HepG2 (cell line): ENCODE data around the gene ABCB6. TPM values are rescaled to one million over a fixed set of nuclear protein-coding genes. Genes with fewer than 3 reads are reported as not detected.

ENCODE experiments used
- AGO2 ChIP-seq: fragments of 200-400 bp; formaldehyde crosslinking; optimal IDR thresholded peaks from 2 replicates; pipeline ENCODE3; 2017; ENCODE audit warnings: mild to moderate bottlenecking, low read depth, low read length, moderate library complexity
- ATF1 ChIP-seq: IDR thresholded peaks from 2 replicates; pipeline ENCODE4 v1.6.1; 2016; ENCODE audit warnings: mild to moderate bottlenecking, control low read depth
- CREM ChIP-seq, 2 experiments: sonication (generic) in 1 of 2; formaldehyde crosslinking in 1 of 2; IDR thresholded peaks; 2 replicates each; pipeline versions ENCODE4 v1.4.0 to v1.6.1; 2016 to 2020; ENCODE audit warnings: antibody characterized with exemption in 1 of 2, mild to moderate bottlenecking in 1 of 2, missing genetic modification reagents in 1 of 2
- FOXP1 ChIP-seq, 2 experiments: fragments of 450-650 bp in 1 of 2; IDR thresholded peaks; 2 replicates each; pipeline ENCODE4 v1.6.1; 2017 to 2018; ENCODE audit warnings: antibody characterized with exemption in 1 of 2
- KMT2B ChIP-seq: IDR thresholded peaks from 2 replicates; pipeline ENCODE4 v1.6.1; 2016; ENCODE audit warnings: missing genetic modification reagents, missing compliant biosample characterization
- LBX2 ChIP-seq: sonication (generic); formaldehyde crosslinking; IDR thresholded peaks from 2 replicates; pipeline ENCODE4 v1.5.0; 2020; ENCODE audit warnings: missing genetic modification reagents, mild to moderate bottlenecking, borderline replicate concordance
- NFKB2 ChIP-seq: sonication (generic); formaldehyde crosslinking; IDR thresholded peaks from 2 replicates; pipeline ENCODE4 v1.4.0; 2020; ENCODE audit warnings: missing genetic modification reagents, borderline replicate concordance
- NKX3-1 ChIP-seq: sonication (generic); formaldehyde crosslinking; IDR thresholded peaks from 2 replicates; pipeline ENCODE4 v1.5.0; 2020; ENCODE audit warnings: missing genetic modification reagents
- RXRA ChIP-seq: sonication (generic); formaldehyde crosslinking; IDR thresholded peaks from 2 replicates; pipeline ENCODE4 v1.5.1; 2020; ENCODE audit warnings: missing genetic modification reagents
- SMYD3 ChIP-seq: sonication (generic); formaldehyde crosslinking; IDR thresholded peaks from 2 replicates; pipeline ENCODE4 v1.8.1; 2023; ENCODE audit warnings: mild to moderate bottlenecking, missing genetic modification reagents
- STAT5B ChIP-seq: sonication (generic); formaldehyde crosslinking; IDR thresholded peaks from 2 replicates; pipeline ENCODE4 v1.4.0; 2020; ENCODE audit warnings: missing genetic modification reagents
- TBX3 ChIP-seq: fragments of 450-650 bp; IDR thresholded peaks from 2 replicates; pipeline ENCODE4 v1.6.1; 2017; ENCODE audit warnings: antibody characterized with exemption, mild to moderate bottlenecking, inconsistent platforms, borderline replicate concordance
- TEAD2 ChIP-seq: sonication (generic); formaldehyde crosslinking; IDR thresholded peaks from 2 replicates; pipeline ENCODE4 v1.9.0; 2021; ENCODE audit warnings: missing genetic modification reagents
- ZBTB21 ChIP-seq: sonication (generic); formaldehyde crosslinking; IDR thresholded peaks from 2 replicates; pipeline ENCODE4 v1.4.0; 2020; ENCODE audit warnings: missing genetic modification reagents
- ZFP37 ChIP-seq: sonication (generic); formaldehyde crosslinking; IDR thresholded peaks from 2 replicates; pipeline ENCODE4 v1.4.0; 2020; ENCODE audit warnings: missing genetic modification reagents, borderline replicate concordance
- ZNF207 ChIP-seq: fragments of 450-650 bp; IDR thresholded peaks from 2 replicates; pipeline ENCODE4 v1.6.1; 2016; ENCODE audit warnings: antibody characterized with exemption, borderline replicate concordance
- ZNF230 ChIP-seq: sonication (generic); formaldehyde crosslinking; IDR thresholded peaks from 2 replicates; pipeline ENCODE4 v1.4.0; 2020; ENCODE audit warnings: mild to moderate bottlenecking, missing genetic modification reagents
- ZNF331 ChIP-seq: sonication (generic); formaldehyde crosslinking; IDR thresholded peaks from 2 replicates; pipeline ENCODE4 v1.4.0; 2020; ENCODE audit warnings: missing genetic modification reagents
- ZNF646 ChIP-seq: sonication (generic); formaldehyde crosslinking; IDR thresholded peaks from 2 replicates; pipeline ENCODE4 v1.9.0; 2021; ENCODE audit warnings: mild to moderate bottlenecking, missing genetic modification reagents
- polyA plus RNA-seq, 8 experiments: library from polyadenylated mRNA; depleted of rRNA in 3 of 8; stranded (reverse) in 7 of 8; unstranded in 1 of 8; fragments of >200 nt; fragmentation: Illumina TruSeq in 4 of 8; extraction: Trizol in 4 of 8; gene quantifications; 2 replicates each; pipeline versions ENCODE4 v1.2.1 to v1.2.3, GENCODE V29; 2011 to 2016; ENCODE audit warnings: low read depth in 4 of 8, missing spikeins in 1 of 8, mixed read lengths in 1 of 8; ENCODE audit not compliant: insufficient read depth in 1 of 8
- total RNA-seq, 5 experiments: library from RNA; depleted of rRNA; stranded (reverse); fragments of >200 nt; fragmentation: Illumina TruSeq; extraction: Trizol; gene quantifications; 2 replicates each; pipeline ENCODE4 v1.2.3, GENCODE V29; 2016; ENCODE audit warnings: low read depth in 1 of 5
- TF ChIP-seq, protein P1 (sequence below): sonication (generic); formaldehyde crosslinking; IDR thresholded peaks from 2 replicates; pipeline ENCODE4 v1.4.0; 2020; ENCODE audit warnings: missing genetic modification reagents; ENCODE audit errors: not compliant biosample characterization

The ABCB6 gene
- total and polyA plus RNA-seq, 2 of the 13 experiments (the other 11 are each of a cell fraction or from before 2014, with no cell fraction given), result 91.1 to 137 TPM

DNA sequence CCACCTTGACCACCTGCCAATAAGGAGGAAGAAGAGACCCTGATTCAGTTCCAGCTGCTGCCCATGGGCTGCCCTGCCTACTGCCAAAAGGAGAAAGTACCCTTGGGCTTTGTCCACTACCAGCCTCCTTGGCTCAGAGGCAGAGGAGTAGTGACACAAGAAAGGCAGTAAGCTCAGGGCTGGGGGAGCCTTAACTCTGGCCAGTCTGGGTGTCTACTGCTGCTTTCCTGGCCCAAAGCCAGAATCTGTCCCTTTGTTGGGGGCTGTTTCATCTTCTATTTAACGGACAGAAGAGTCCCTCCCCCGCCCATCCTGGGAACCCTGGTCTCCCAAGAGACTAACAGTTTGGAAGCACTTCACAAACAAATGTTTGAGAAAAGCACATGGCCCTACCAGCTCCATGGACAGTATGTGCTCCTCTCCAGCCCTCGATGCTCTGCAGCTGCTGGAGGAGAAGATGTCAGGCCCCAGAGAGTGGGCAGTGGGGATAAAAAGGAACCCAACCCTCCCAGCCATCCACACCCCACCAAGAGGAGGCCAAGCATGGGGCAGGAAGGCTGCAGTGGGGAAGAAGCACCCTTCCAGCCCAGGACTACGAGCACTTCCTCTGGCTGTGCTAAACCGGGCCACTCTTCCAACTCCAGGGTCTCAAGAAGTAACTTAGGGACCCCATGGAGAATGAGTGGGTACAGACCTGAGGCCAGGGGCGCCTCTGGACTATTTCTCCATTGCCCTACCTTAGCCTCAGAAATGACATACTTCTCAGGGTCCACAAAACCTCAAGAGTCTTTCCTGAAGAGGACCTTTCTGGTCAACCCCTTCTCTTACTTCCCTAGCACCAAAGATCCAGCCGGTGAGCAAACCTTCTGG lies 9.5 kb upstream of the ABCB6 start (continued):
- TF ChIP-seq LBX2 (CRISPR knock-in tag), result no peak
- 0 out of 2 replicates have a peak, but pooled peaks have one; percentile 7 for TF ChIP-seq ZFP37 (CRISPR knock-in tag)
- no peak for TF ChIP-seq ZNF207
- no peak for TF ChIP-seq ZNF646 (CRISPR knock-in tag)
- TF ChIP-seq CREM (IDR thresholded peaks at IDR 0.05), result no peak
- TF ChIP-seq CREM (CRISPR knock-in tag; IDR thresholded peaks at IDR 0.05), result no peak
- TF ChIP-seq ZBTB21 (CRISPR knock-in tag), result no peak
- TF ChIP-seq ATF1 (CRISPR knock-in tag), result no peak
- no peak for TF ChIP-seq RXRA (CRISPR knock-in tag)
- no peak for TF ChIP-seq STAT5B (CRISPR knock-in tag)
- TF ChIP-seq ZNF230 (CRISPR knock-in tag), result no peak
- no peak for TF ChIP-seq TEAD2
- TF ChIP-seq FOXP1 (IDR thresholded peaks at IDR 0.05), result no peak
- no peak for TF ChIP-seq FOXP1 (CRISPR knock-in tag; IDR thresholded peaks at IDR 0.05)
- TF ChIP-seq, protein P1, sequence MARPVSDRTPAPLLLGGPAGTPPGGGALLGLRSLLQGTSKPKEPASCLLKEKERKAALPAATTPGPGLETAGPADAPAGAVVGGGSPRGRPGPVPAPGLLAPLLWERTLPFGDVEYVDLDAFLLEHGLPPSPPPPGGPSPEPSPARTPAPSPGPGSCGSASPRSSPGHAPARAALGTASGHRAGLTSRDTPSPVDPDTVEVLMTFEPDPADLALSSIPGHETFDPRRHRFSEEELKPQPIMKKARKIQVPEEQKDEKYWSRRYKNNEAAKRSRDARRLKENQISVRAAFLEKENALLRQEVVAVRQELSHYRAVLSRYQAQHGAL (CRISPR knock-in tag), result peak; percentile 13
- TF ChIP-seq NKX3-1 (CRISPR knock-in tag), result no peak
- TF ChIP-seq AGO2, result no peak
- TF ChIP-seq NFKB2, result peak; percentile 35; the same call in 1 of the 2 replicates
- TF ChIP-seq TBX3, result no peak
- no peak for TF ChIP-seq ZNF331 (CRISPR knock-in tag)
- 0 out of 2 replicates have a peak, but pooled peaks have one; percentile 38 for TF ChIP-seq KMT2B
- TF ChIP-seq SMYD3 (CRISPR knock-in tag), result no peak
